SKM-1 (cell line): Measurements from ENCODE around the gene SLA2.
"Not testable (repeated sequence)": the region's sequence is repeated elsewhere in the genome, so short reads cannot be mapped to it uniquely, and the experiment has no call there.

Source experiments
- DNase-seq: peaks from one replicate; lab custom pipeline; 2025; ENCODE audit not compliant: unreplicated experiment; lab: John Stamatoyannopoulos, UW

The SLA2 gene

GRCh38 chr20:36645998-36646397, at the start of gene SLA2:
SLA2 (minus strand) TSS chr20:36646196; CDS start chr20:36641335, 4,861 bp downstream.
- peak; percentile 73 for DNase-seq

- DNase-seq = not testable (repeated sequence)
Observed at GRCh38 chr20:36695467-36695866, 49.5 kb upstream of the SLA2 start.

GRCh38 chr20:36688630-36689029, 42.6 kb upstream of the SLA2 start:
- DNase-seq = no peak

GRCh38 chr20:36687850-36688249, 41.9 kb upstream of the SLA2 start:
- no peak for DNase-seq

GRCh38 chr20:36686944-36687343, 40.9 kb upstream of the SLA2 start:
- DNase-seq = no peak

- no peak for DNase-seq
Observed at GRCh38 chr20:36686504-36686903, 40.5 kb upstream of the SLA2 start.

GRCh38 chr20:36684747-36685146, 38.8 kb upstream of the SLA2 start:
- DNase-seq = no peak

- no peak for DNase-seq
Observed at GRCh38 chr20:36682311-36682710, 36.3 kb upstream of the SLA2 start.

- no peak for DNase-seq
Observed at GRCh38 chr20:36677422-36677771, 31.4 kb upstream of the SLA2 start.

GRCh38 chr20:36676701-36677421, 30.9 kb upstream of the SLA2 start:
- no peak for DNase-seq

GRCh38 chr20:36675545-36675944, 29.5 kb upstream of the SLA2 start:
- not testable (repeated sequence) for DNase-seq

- no peak for DNase-seq
Observed at GRCh38 chr20:36672991-36673390, 27.0 kb upstream of the SLA2 start.

- DNase-seq = no peak
Observed at GRCh38 chr20:36670665-36671357, 24.8 kb upstream of the SLA2 start.

GRCh38 chr20:36666181-36666740, 20.3 kb upstream of the SLA2 start:
- no peak for DNase-seq

- peak; percentile 79 for DNase-seq
Observed at GRCh38 chr20:36663031-36663430, 17.0 kb upstream of the SLA2 start.

GRCh38 chr20:36658300-36658699, 12.3 kb upstream of the SLA2 start:
- DNase-seq = peak; percentile 13

GRCh38 chr20:36656733-36657132, 10.7 kb upstream of the SLA2 start:
- DNase-seq = no peak

GRCh38 chr20:36655004-36655403, 9.0 kb upstream of the SLA2 start:
- no peak for DNase-seq

- DNase-seq = no peak
Observed at GRCh38 chr20:36654506-36654905, 8.5 kb upstream of the SLA2 start.

GRCh38 chr20:36653456-36653855, 7.5 kb upstream of the SLA2 start:
- DNase-seq = no peak

- DNase-seq = no peak
Observed at GRCh38 chr20:36647196-36648121, 1.5 kb upstream of the SLA2 start.
